Brain pericyte (primary cell): ENCODE results near the gene TSPAN16.
A peak's percentile ranks its signal among the peaks of the same experiment; 100 is the strongest.

Experiments used
- DNase-seq: peaks from one replicate; pipeline ENCODE4 v3.0.0-alpha.2; 2012; ENCODE audit warnings: low read depth, low spot score

Gene TSPAN16

DNA sequence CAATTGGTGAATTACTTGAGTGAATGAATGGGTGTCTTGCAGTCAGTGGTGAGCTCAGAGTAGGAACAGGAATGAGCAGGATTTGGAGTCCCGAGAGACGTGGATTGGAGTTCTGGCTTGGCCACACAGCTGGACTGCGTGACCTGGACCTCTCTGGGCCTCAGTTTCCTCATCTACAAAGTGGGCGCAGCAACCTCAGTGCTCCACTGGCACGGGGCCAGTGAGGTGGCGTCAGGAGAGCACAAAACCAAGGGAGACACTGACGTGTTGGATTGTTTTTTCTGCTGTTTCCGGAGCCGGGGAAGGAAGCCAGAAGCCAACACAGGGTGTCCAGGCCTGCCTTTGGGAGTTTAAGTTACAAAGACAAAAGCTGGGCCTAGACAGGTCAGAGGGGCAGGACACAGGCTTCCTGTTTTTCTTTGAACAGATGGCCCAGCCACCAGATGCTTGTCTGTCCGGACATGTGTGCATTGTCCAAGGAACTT lies 27.1 kb upstream of the TSPAN16 start:
- DNase-seq, result peak; percentile 29

DNA sequence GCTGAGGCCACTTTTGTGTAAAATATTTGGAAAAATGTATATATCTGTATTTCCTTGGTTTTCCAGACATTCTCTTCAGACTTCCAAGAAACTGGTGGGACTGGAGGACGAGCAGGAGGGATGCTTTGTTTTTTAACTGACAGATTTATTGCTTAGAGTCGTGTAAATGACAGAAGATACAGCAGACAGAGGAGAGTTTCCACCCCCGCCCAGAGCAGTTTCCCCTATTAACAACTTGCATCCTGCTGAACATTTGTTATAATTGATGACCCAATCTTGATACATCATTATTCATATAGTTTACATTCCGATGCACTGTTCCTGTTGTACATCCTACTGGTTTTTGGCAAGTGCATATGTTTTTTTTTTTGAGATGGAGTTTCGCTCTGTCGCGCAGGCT lies 26.6 kb upstream of the TSPAN16 start:
- no peak for DNase-seq

DNA sequence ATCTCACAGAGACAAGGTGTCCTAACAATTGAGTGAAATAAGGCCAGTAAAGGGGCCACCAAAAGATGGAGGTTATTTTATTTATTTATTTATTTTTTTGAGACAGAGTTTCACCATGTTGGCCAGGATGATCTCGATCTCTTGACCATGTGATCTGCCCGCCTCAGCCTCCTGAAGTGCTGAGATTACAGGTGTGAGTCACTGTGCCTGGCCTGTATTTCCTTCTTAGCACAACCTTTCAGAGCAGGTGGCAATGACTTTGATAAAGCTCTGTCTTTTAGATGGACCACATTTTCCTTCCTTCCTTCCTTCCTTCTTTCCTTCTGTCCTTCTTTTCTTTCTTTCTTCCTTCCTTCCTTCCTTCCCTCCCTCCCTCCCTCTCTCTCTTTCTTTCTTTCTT lies 22.7 kb upstream of the TSPAN16 start:
- no peak for DNase-seq

DNA sequence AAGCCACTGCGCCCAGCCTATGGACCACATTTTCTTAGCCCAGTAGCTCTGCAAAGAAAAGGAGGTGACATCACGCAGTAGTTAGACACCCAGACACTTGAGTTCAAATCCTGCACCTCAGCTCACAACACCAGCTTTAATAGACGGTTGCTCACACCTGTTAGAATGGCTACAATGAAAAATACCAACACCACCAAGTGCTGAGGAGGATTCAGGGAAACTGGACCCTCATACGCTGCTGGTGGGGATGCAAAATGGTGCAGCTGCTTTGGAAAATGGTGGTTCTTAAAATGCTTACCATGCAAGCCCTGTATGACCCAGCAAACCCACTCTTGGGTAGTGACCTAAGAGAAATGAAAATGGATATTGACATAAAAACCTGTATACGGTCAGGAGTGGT lies 22.0 kb upstream of the TSPAN16 start:
- no peak for DNase-seq

DNA sequence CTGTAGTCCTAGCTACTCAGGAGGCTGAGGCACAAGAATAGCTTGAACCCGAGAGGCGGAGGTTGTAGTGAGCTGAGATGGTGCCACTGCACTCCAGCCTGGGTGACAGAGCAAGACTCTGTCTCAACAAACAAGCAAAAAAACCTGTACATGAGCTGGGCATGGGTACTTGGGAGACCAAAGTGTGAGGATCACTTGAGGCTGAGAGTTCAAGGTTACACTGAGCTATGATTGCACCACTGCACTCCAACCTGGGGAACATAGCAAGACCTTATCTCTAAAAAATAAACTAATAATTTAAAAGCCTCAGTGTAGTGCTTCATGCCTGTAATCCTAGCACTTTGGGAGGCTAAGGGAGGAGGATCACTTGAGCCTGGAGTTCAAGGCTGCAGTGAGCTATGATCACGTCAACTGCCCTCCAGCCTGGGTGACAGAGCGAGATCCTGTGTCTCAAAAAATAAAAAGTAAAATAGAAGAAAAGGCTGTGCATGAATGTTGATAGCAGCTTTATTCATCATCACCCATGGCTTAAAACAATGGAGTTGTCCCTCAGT lies 21.4 kb upstream of the TSPAN16 start:
- no peak for DNase-seq

DNA sequence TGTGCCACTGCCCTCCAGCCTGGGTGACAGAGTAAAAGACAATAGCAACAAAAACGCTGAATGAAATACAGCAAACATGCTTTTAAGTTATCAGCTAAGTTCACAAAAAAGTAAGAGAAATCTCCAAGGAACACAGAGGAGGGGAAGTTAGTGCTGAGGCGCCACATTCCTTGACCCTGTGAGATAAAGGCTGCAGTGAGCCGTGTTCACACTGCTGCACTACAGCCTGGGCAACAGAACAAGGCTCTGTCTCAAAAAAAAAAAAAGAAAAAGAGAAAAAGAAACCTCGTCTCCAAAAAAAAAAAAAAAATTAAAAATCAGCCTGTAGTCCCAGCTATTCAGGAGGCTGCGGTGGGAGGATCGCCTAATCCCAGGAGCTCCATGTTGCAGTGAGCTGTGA lies 17.3 kb upstream of the TSPAN16 start:
- no peak for DNase-seq

DNA sequence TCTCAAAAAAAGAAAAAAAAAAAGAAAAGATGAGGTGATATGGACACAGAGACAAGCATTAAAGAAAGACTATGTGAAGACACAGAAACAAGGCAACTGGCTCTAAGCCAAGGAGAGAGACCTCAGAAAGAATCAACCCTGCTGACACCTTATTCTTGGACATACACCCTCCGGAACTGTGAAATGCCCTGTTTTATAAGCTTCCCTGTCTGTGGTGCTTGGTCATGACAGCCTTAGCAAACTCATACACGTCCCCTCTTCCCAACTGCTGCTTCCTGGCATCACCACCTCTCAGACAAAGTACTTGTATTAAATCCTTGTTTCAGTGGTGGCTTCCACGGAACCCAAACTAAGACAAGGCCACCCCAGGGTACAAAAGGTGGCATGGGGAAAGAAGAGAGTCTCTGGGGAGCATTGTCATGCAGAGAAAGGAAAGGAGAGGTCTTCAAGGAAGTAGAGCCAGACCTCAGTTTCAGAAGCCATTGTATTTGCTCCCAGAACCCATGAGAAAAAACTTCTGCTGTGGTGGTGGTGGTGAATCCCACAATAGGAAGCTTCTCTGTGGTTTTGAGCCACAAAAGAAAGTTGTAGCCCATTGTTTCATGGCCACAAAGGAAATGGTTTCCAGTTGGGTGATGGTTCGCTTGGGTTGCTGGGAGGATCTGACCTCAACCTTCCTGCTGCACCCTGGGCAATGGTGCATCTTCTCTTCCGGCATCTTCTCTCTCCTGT lies 16.3 kb upstream of the TSPAN16 start:
- DNase-seq, result no peak

DNA sequence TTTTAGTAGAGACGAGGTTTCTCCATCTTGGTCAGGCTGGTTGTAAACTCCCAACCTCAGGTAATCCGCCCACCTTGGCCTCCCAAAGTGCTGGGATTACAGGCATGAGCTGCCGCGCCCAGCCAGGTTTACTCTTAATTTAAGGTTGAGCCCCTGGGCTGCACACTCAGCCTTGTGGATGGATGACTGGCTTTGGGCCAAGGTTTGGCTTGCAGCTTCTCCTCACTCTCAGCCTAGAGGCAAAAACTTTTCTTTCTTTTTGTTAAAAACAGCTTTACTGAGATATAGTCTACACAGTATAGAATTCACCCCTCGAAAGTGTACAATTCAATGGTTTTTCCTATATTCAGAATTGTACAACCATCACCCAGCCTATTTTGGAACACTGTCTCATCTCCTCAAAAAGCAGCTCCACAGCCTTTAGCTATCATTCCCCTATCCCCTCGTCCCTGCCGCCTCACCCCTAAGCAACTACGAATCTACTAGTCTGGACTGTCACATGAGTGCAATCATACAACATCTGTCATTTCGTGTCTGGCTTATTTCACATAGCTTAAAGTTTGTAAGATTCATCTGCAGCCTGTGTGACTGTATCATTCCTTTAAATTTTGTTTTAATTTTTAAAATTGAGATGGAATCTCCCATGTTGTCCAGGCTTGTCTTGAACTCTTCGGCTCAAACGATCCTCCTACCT lies 14.5 kb upstream of the TSPAN16 start:
- no peak for DNase-seq

DNA sequence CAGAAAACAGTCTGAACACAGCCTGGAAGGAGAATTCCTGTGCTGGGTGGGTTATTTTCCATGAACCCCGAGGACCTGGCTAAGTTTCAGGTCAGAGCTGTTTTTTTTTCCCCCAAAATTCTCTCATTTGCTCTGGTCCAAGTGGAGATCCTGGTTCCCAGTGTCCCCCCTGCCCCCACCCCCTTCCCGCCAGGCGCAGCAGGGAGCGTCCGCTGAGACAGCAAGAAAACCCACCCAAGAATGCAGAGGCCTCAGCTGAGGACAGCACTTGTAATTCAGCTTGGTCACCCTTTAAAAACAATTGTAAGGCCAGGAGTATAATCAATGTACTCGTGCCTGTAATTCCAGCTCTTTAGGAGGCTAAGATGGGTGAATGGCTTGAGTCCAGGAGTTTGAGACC lies 11.4 kb upstream of the TSPAN16 start:
- no peak for DNase-seq

DNA sequence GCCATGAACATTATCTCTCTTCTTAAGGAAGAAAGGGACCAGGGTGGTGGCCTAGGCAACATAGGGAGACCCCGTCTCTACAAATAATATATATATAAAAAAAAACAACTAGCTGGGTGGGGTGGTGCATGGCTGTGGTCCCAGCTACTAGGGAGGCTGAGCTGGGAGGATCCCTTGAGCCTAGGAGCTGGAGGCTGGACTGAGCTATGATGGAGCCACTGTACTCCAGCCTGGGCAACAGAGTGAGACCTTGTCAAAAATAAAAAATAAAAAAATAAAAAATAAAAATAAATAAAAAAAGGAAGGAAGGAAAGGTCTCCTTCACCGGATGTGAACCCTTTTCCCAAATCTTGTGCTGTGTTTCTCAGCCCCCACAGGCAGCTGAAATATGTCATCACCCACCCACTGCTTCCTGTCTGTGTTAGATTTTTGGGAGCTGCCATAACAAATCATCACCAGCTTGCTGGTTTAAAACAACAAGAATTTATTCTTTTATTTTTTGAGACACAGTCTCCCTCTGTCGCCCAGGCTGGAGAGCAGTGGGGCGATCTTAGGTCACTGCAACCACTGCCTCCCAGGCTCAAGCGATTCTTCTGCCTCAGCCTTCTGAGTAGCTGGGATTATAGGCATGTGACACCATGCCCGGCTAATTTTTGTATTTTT lies 9.5 kb upstream of the TSPAN16 start:
- DNase-seq, result no peak

DNA sequence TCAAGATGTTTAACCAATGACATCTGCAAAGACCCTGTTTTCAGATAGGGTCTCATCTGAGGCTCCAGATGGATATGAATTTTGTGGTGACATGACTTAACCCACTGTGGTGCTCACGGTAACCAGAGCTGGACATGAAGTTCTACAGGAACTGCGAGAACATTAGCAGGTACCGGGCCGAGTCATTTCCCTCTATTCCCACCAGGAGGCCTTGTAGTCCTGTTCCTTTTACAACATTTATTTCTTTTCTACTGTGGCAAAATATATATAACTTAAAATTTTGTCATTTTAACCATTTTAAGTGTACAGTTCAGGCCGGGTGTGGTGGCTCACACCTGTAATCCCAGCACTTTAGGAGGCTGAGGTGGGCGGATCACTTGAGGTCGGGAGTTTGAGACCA lies 7.6 kb upstream of the TSPAN16 start:
- DNase-seq, result no peak

DNA sequence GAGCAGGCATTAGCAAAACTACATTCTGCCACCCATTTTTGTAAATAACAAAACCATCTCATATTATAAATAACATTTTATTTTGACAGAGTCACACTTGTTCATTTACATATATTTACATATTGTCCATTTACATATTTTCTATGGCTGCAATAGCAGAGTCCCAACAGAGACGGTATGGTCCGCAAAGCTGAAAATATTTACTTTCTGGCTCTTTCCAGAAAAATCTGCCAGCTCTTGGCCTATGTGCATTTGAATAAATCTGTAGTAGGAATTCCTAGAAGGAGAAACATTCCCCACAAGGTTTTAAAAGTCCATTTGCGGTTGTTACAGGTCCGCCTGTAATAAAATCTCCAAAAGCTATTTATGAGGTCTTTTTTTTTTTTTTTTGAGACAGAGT lies 5.7 kb upstream of the TSPAN16 start:
- DNase-seq, result no peak

DNA sequence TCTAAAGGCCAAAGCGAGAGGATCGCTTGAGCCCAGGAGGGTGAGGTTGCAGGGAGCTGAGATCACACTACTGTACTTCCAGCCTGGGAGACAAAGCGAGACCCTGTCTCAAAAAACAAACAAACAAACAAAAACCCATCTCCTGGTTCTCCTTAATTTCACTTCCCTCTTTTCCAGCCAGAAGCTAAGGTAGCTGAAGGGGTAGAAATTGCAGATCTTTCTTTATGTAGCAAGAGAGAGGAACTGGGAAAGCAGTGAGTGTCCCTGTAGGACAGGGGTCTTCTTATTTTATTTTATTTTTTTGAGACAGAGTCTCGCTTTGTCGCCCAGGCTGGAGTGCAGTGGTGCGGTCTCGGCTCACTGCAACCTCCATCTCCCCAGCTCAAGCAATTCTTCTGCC lies 4.5 kb upstream of the TSPAN16 start:
- DNase-seq, result no peak

DNA sequence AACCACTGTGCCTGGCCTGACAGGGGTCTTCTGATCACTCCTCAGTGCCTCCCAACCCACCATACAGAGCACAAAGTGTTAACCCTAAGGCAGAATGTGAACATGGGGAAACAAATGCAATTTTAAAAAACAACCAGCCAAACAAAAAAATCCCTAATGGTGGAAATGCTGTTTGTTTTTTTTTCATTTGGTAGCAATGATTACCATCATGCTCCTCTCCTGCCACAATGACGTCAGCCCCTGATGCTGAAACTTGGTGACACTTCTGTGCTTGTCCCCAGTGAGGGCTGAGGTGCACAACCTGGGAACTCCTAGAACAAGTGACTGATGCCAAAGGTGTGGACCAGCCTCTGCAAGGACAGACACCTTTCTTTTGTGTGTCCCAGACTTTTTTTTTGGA lies 4.0 kb upstream of the TSPAN16 start:
- DNase-seq, result no peak

DNA sequence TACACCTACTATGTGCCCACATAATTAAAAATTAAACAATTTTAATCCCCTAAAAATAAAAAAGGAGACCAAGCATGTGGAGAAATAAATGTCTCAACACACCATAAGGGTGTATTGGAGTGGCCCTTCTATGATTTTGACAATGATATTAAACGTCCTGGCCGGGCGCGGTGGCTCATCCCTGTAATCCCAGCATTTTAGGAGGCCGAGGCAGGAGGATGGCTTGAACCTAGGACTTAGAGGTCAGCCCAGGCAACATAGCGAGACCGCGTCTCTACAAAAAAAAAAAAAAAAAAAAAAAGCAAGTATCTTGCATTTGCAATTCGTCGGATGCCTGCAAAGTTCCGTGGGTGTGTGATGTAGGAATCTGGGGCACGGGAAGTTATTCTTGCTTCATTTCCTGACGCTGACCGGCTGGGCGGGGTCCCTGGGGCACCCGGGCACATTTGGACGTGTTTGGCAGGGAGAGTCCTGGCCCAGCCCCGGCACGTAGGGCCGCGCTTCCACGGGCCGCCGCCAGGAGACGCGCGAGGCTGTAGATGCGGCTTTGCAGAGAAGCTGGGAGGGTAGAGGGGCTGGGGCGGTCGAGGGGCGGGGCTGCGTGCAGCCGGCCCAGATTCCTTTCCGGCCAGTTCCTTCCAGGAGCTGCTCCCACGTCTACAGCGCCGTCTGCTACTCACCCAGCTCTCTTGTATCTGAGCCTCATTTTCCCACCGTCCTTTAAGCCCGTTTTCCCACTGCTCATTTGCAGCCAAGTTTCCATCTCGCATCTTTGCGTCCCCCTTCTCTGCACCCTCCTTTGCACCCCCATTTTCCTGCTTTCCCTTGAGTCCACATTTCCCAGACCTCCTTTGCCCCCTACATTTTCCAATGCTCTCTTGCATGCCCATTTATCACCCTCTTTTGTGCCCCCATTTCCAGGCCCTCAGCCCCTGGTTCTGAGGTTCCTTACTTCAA lies 2.2 kb upstream of the TSPAN16 start:
- DNase-seq, result peak; percentile 57

DNA sequence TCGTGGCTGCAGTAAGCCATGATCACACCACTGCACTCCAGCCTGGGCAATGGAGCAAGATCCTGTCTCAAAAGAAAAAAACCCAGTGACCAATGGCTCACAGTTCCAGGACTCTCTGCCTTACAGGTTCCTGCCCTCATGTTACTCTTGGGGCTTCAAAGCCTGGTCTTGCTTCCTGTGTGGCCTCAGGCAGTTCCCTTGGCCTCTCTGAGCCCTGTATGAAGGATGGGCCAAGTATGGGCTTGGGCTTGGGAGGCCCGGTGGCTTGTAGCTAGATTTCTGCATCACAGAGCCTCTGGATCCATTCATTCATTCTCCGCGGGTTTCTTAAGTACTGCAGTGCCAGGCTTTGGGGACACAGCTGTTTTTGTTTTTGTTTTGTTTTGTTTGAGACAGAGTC lies 780 bp upstream of the TSPAN16 start:
- DNase-seq, result no peak

DNA sequence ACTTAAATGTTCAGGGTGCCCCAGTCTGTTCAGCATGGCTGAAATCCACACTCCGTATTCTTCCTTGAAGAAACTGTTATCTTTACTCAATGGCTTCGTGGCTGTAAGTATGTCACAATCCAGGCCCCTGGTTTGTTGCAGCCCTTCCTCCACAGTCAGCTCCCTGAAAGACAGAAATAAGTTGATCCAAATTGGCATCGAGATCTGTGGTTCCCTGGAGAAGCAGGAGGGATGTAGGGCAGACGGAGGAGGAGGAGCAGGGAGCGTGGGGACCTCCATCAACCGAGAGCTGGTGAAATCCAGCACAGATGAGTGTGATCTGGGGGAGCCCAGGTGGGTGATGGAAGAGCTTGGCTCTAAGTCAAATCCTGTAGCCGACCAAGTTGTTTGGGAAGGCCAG lies 304 bp downstream of the TSPAN16 start:
- DNase-seq, result no peak

DNA sequence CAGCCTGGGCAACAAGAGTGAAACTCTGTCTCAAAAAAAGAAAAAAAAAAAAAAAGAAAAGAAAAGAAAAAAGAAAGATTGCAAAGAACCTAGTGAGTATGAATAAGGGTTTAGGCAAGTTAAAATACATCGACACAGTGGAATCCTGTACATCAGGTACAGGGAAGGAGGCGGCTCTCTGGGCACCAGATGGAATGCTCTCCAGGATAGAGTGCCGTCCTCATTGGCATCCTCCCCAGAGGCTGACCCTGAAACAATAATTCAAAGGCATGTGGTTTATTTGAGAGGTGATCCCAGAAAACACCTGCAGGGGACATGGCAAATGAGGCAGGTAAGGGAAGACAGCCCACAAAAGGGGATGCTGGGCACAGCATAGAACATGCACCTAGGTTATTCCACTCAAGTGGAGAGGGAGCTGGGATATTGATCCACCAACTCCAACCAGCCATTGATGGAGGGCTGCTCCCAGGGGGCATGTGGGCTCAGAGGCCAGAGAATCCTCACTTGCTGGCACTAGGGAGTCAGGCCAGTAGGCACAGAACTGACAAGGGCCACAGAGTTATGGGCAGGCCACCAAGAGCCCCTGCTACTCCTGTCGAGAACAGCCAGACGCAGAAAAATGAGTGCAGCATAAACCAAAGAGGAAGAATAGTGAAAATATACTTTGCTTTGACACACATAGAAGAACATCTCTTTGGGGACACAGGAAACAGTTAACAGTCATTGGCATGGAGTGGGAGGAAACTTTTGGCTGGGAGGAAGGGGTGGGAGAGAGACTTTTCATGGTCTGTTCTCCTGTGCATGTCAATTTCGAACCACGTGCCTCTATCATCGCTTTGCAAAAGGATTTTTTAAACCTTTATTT lies 4.2 kb downstream of the TSPAN16 start:
- no peak for DNase-seq

DNA sequence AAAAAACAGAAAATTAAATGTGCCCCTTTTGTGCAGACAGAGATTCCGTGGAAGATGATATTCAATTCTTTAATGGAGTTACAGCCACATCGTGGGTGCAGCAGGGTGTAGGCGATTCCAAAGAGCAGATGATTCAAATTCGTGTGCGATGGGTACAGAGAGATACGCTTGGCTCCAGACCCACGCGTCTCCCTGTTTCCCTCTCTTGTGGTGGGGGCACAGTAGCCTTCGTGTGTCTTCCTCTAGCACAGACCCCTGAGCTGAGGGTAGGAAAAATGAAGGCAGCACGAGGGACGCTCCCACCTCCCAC lies 4.8 kb downstream of the TSPAN16 start:
- no peak for DNase-seq

DNA sequence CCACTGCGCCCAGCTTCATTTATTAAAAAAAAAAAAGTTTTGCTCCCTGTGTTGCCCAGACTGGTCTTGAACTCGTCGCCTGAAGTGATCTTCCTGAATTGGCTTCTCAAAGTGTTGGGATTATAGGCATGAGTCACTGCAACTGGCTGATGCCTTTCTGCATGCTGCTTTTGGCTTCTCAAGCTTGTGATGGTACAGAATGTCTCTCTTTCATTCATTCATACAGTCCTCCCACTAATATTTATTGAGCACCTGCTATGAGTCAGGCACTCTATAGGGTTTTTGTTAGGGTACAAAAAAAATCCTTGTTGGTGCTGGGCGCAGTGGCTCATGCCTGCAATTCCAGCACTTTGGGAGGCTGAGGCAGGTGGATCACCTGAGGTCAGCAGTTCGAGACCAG lies 9.0 kb downstream of the TSPAN16 start:
- DNase-seq, result no peak

DNA sequence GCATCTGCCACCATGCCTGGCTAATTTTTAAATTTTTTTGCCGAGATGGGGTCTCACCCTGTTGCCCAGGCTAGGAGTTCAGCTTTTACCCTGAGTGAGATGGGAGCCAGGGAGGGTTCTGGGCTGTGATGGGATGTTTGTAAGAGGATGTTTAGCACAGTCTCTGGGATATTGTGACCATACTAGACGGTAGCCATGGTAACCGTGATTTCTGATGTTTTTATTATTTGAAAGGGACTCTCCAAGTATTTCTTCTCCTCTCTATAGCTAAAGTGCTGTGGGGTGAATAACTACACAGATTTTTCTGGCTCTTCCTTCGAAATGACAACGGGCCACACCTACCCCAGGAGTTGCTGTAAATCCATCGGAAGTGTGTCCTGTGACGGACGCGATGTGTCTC lies 10.4 kb downstream of the TSPAN16 start:
- DNase-seq, result no peak
